NOMO-1 treated with DMSO at 0.1 percent for 48 hours (cell line): ENCODE results near the gene KCNQ1OT1.

Experiments used
- DNase-seq: peaks from one replicate; lab custom pipeline; 2025; ENCODE audit not compliant: unreplicated experiment; lab: John Stamatoyannopoulos, UW

The KCNQ1OT1 gene

DNA sequence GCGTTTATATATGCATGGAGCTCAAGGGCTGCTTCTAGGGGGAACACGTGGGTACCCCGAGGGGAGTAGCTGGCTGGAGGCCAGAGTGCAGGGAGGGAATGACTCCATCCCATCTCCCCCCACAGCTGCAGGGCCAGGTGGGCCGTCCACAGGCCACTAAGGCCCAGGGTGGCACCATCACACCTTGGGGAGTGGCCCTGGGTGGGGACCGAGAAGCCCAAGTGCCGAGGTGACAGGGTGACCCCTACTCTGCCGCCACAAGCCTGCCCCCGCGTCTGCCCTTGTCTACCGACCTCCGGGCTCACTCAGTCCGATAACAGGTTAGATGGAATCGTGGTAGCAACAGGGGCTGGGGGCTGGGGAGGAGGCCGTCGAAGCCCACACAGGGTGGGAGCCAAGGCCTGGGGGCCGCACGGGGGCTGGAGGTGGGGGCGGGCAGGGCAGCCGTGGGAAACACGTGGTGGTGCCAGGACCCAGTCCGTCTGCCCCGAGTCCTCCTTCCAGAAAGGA is 125.7 kb downstream of the KCNQ1OT1 start:
- no peak for DNase-seq

DNA sequence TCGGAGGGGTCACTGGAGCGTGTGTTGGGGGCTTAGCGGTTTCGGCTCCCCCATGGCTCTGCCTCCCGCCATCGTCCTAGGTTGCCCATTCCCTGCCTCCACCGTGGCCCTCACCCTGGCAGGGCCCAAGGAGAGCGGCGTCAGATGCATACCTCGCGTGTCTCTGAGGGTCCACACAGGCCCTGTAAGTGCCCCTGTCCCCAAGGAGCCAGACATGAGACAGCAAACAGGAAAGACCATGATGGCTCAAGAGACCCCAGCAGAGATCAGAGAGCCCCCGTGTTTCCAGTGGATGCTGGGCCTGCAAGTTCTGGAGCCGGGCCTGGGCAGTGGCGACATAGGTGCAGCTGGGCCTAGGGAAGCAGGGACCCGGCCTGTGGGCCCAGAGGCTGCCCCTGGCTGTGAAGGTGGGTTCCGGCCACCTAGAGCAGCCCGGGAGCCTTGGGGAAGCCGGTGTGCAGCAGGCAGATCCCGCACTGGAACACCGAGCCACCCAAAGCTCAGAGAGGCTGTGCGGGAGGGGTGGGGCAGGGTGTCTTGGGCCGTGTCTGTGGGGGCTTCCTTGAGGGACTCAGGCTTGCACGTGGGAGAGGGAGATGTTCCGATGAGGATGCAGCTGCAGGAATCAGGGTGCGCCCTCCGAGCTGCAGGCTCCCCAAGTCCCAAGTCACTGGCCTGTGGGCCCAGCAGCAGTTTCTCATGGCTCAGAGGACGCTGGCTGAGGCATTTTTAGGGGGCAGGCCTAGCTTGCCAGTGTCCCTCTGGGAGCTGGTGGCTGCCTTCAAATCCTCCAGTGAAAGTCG is 126.4 kb downstream of the KCNQ1OT1 start:
- no peak for DNase-seq

DNA sequence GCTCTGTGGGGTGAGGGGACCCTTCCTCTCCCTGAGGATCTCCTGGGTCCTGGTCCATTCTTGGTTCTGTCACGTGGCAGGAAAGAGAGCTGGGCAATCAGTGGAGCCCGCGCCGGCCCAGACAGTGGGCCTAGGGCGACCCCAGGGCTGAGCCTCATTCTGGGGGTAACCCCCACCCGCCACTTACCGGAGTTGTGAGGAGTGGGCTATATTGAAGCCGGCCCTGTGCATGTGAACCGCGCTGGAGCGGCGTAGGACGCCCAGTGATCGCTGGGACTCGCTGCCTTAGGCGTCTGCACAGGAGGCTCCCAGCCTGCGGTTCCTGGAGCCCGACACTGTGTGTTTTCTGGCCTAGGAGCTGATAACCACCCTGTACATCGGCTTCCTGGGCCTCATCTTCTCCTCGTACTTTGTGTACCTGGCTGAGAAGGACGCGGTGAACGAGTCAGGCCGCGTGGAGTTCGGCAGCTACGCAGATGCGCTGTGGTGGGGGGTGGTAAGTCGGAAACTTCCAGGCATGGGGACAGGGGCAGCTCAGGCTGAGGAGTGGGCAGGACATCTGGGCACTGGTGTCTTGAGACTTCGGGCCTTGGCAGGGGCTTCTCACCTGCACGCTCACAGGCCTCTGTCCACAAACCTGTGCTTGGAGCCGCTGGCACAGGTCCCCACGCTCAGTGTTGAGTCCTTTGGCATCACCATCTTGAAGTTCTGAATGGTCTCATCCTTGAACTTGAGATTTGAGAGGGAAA is 127.1 kb downstream of the KCNQ1OT1 start:
- no peak for DNase-seq

DNA sequence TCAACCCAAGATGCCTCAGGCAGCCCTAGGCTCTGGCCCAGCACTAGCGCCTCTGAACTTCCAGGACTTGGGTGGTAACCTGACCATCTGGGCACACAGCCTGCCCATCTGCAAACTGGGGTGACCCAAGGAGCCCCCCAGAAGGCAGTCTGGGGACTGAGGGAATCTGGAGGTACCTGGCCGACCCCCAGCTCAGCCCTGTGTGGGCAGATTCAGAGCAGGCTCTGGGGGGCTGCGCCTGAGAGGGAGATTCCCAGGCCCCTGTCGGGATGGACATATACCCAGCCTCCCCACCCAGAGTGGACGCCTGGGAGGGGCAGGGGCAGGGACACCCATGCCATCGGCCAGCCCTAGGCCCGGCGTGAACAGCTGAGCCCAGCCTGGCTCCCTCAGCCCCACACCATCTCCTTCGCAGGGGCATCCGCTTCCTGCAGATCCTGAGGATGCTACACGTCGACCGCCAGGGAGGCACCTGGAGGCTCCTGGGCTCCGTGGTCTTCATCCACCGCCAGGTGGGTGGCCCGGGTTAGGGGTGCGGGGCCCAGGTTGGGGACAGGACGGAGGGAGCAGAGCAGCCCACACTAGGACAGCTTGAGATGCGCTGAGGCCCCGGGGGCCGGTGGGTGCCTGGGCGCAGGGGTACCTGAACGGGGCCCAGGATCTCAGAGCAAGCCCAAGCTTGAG is 128.1 kb downstream of the KCNQ1OT1 start:
- no peak for DNase-seq

DNA sequence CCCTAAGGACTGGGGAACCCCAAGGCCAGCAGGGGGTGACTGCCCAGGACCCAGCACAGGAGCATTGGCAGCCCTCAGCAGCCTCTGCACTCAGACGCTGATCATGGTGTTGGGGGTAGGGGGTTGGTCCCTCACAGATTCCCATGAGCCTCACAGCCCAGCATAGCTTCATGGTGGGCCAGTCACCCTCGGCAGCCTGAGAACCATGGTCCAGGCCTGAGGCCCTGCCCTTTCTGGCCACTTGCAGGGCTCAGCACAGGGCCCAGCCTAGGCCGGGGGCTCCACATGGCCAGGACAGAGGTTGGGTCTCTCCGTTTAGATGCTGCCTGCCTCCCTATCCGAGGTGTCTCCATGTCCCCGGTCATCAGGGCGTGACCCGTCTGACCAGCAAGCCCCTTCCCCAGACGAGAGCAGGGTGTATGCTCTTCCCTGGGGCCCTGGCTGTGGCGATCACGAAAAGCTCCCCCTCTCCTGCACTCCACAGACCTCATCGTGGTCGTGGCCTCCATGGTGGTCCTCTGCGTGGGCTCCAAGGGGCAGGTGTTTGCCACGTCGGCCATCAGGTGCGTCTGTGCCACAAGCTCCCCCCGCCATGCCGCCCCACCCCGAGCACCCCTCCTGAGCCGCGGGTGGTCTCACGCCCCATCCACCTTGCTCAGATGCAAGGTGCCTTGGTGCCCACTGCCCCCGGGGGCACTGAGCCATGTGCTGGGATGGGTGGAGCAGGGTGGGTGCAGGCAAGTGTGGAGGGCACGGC is 128.8 kb downstream of the KCNQ1OT1 start:
- no peak for DNase-seq

DNA sequence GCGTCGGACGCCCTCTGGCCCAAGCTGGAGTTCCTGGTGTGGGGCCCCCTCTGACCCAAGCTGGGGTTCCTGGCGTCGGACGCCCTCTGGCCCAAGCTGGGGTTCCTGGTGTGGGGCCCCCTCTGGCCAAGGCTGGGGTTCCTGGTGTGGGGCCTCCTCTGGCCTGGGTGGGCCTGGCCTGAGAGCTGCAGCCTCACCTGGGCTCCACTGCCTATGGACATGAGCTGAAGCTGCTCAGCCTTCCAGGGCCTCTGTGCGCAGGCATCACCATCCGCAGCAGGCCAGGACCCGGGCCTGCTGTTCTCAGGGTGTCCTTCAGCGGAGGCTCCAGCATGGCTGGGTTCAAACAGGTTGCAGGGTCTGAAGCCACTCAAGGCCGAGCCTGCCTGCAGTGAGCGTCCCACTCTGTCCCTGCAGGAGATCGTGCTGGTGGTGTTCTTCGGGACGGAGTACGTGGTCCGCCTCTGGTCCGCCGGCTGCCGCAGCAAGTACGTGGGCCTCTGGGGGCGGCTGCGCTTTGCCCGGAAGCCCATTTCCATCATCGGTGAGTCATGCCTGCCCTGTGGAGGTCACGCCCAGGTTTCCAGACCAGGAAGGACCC is 129.5 kb downstream of the KCNQ1OT1 start:
- no peak for DNase-seq

DNA sequence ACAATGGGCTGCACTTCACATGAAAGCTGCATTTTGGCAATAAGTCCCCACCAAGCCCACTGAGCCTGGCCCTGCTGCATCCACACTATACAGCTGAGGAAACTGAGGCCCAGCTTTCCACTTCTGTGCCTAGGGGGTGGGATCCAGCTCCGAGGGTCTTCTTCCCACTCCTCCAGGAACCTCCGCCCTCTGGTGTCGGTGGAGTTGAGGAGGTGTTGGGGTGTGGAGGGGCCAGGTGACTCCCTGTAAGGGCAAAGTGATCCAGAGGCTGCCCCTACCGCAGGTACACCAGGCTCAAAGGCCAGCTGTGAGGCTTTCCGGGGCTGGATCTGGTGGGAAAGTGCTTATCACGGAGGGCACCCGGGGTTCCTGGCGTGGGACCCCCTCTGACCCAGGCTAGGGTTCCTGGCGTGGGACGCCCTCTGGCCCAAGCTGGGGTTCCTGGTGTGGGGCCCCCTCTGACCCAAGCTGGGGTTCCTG is 130.0 kb downstream of the KCNQ1OT1 start:
- DNase-seq = no peak

DNA sequence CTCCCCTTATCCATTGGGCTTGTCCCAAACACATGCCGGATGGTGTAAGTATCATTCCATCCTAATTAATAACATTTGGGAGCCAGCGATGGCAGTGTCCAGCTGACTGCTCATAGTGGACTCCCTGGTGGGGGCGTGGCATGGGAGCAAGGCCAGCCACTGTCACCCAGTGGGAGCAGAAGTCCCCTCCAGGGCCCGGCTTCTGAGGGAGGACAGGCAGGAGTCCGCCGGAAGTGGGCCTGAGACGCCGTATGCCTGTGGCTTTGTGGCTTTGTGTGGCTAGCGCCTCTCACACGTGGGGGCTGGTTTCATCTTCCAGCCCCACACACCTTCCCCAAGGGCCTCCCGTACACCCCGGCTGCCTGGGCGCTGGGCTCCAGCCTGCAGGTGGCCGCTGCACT is 130.5 kb downstream of the KCNQ1OT1 start:
- DNase-seq = no peak

DNA sequence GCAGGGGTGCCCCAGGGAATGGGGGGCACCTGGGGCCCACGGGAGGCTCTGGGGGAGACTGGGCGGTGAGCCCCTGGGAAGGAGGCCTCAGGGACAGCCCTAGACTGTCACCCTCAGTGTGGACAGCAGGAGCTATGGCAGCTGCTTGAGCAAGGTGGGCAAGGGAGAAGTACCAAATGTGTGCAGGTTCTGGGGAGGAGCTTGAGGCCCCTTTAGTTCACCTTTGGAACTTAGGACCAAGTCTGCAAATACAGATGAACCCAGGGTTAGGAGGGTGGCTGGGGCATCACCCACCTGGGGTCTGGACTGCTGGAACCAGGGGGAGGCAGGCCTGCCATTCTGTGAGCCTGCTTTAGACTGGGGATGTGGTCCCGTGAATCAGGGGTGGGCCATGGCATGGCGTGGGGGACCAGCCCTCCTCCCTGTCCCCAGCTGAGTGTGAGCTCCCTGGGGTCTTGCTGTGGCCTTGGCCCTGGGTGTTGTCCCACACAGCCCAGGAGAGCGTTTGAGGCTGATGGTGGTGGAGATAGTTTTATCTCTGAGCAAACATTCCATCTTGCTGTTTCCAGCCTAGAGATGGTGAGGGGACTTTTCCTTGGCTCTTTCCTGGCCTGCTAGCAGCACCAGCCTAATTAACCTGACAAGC is 132.6 kb downstream of the KCNQ1OT1 start:
- DNase-seq = no peak

DNA sequence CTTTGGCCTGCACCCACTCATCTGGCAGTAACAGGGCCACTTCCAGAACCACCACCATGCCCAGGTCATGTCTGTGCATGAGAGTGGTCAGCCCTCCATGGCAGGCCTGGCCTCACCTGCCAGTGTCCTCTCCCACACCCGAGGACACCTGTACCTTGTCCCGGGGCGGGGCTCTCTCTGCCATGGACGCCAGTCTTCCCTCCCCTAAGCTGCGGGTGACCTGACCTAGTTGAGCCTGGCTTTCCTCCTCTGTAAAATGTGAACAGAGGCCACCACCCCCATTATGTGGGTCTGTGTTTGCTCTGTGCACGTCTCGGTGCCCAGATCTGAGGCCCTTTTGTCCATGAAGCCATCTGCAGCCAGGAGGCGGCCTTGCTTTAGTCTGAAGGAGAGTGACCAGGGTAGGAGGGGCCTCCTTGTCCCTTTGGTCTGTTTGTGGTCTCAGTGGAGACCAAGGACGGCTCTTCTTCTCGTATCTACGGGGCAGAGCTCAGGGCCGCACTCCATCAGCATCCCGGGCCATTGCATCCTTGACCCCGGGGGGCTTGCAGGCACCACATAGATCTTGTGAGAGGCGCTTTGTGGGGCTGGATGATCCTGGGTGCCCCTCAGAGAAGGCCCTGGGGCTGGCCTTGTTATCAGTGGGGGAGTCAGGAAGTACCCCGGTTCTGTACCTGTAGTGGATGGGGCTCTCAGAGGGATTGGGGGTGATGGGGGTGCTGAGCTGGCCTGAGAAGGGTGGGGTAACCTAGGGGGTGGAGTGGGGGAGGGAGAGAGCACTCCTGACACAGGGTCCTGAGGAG is 133.4 kb downstream of the KCNQ1OT1 start:
- no peak for DNase-seq

DNA sequence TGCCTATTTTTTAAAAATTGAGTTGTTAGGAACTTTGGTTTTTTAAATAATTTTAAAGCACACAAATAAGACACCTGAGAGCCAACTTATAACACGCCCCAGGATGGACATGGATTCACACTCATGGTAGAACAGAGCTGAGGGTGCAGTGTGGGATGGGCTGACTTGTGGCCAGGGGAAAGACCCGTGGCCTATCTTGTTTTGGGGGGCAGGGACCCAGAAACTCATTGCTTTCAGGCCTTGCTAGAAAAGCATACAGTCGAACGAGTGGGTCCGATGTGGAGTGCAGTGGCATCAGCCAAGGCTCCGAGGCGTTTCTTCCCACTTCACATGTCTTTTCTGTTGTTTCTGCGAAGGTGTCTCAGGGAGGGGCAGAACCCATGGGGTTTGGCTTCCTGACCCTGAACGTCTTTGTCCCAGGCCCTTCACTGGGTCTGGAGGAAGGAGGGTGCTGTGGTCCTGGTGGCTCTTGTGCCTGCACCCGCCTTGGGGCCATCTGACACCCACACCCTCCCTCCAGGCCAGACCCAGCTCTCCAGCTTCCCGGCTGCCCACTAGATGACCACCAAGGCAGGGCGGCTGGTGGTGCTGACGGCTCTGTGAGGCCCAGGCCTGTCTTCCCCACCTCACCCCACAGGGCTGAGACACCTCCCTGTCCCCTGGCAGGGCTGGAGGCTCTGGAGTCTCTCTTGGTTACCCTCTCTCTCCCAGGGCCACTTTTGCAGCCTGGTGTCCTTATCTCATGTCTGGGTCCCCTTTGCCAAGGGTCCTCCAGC is 134.2 kb downstream of the KCNQ1OT1 start:
- no peak for DNase-seq

DNA sequence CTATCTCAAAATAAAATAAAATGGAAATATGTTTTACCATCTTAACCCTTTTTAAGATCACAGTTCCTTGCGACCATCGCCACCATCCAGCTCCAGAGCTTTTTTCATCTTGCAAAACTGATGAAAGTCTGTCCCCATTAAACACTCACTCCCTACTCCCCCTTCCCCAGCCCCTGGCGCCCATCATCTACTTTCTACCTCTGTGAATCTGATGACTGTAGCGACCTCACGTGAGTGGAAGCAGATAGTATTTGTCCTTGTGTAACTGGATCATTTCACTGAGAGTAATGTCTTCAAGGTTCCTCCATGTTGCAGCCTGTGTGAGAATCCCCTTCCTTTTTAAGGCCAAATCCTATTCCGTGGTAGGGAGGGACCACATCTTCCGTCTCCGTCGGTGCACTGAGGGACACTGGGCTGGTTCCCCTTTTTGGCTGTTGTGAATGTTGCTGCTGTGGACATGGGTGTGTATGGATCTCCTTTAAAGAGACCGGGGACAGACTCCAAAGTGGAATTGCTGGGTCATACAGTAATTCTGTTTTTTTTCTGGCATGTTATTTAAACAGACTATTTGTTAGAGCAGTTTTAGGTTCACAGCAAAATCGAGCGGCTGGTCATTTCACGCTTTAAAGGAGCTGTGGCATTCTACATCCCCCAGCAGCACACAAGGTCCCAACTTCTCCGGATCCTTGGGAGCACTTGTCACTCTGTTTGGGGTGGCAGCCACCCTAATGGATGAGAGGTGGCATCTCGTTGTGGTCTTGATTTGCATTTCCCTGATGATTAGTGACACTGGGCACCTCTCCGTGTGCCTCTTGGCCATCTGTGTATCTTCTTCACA is 135.0 kb downstream of the KCNQ1OT1 start:
- no peak for DNase-seq

DNA sequence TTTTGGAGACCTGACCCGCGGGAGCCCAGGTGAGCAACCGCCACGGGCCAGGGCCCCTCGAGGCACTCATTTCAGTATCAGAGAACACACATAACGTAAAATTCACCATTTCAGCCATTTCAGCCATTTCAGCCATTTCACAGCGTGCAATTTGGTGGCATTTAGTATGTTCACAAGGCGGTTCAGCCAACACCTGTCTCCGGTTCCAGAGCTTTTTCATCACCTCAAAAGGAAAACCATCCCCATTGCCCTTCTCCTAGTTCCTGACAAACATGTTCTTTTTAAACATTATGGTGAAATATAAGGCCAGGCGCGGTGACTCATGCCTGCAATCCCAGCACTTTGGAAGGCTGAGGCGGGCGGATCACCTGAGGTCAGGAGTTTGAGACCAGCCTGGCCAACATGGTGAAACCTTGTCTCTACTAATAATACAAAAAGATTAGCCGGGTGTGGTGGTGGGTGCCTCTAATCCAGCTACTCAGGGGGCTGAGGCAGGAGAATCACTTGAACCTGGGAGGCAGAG is 135.7 kb downstream of the KCNQ1OT1 start:
- no peak for DNase-seq

DNA sequence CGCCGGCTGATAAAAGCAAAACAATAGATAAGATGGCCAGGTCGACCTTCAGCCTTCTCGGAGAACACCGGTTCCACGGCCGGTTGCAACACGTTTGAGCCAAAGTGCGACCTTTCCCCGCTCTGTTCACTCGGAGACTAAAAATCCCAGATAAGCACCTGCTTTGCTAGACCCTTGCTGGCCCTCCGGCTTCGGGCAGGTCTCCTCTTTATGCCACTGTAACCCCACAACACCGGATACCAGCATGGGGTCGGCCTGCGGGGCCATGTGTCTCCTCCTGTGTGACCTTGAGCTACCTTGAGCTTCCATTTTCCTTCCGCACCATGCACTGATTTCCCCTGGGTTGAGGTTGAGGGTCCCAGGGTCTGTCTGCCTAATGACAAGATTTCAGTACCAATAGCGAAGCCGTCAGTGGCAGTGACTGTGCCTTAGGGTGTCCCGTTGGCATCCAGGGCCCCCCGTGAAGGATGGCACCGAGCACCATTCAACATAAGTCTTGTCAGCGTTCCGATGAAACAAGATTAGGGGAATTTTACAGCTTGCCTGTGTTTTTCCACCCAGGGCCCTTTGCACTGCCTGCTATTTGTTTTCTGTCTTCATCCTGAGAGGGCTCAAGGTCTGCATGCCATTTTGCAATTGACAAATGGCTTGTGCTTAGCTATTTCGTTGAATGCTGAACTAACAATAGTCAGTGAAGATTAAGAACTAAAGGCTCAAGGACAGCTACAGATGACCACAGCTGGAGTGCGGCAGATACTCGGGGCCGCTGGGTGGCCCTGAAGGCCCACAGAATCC is 136.4 kb downstream of the KCNQ1OT1 start:
- DNase-seq = no peak

DNA sequence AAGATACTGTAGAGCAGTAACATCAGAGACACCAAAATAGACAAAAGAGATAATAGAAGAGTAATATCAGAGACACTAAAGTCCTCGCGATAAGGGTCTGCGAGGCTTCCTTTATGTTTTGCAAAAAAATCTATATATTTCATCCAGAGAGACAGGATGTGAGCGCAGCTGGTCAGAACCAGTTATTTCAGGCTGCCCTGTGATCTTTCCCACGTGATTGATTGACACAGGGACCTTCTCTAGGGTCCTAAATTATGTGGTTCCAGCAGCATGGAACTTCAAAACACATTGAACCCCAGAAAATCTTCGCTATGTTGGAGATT is 136.9 kb downstream of the KCNQ1OT1 start:
- no peak for DNase-seq

DNA sequence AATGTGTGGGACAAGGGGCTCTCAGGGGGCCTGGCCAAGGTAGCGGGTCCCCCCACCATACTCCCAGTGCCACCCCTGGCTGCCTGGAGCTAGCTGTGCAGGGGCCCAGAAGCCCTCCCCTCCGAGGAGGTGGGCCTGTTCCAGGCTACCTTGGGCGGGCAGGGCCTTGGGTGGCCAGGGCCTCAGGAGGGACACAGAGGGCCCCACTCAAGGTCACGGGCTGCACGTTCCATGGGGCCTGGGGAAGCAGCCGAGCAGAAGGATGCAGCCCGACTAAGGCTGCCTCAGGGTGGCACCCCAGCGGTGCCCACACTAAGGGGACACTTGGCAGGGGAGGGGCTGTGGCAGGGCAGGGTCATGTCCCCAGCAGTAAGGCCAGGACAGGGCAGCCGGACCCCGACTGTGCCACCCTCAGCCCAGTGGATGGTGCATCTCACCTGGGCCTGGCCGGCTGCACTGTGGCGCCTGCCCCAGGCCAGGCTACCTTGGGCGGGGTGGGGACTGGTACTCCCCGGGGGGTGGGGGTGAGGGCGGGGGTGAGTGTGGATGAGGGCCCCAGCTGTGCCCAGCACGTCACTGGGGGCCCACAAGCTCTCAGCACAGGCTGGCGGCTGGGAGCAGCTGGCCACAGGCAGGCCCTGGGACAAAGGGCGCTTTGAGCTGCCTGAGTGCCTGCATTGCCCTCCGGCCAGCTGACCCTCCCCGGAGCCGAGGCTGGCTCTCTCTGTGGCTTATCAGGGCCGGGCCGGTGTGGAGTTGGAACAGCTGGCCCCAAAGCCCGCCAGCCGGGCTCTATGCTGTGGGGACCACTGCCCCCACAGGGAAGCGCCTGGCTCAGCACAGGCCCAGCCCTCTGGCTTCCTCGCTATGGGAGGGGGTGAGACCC is 137.9 kb downstream of the KCNQ1OT1 start:
- DNase-seq = no peak
